ENCODE measurements around the gene RNF11.

RNF11 gene

GRCh38 chr1:51266181-51266580, 30.1 kb downstream of the RNF11 start:
- peaks cover 57% of the 10 kb centered on the region for H3K4me1 Mint-ChIP-seq (ENCODE audit: low read depth)
- H3K4me3 Mint-ChIP-seq = no peak overlapping the region

GRCh38 chr1:51266791-51267190, 30.7 kb downstream of the RNF11 start:
- peaks cover 7% of the 10 kb centered on the region for H3K36me3 Mint-ChIP-seq
- no peaks in the 10 kb centered on the region for H3K9me3 Mint-ChIP-seq (ENCODE audit: low read depth)
- no peak overlapping the region for H3K4me3 Mint-ChIP-seq
- peaks cover 52% of the 10 kb centered on the region for H3K4me1 Mint-ChIP-seq (ENCODE audit: low read depth)
- no peaks in the 10 kb centered on the region for H3K27me3 Mint-ChIP-seq
- H3K27ac Mint-ChIP-seq = no peak overlapping the region

More at GRCh38 chr1:51266181-51266580, 30.1 kb downstream of the RNF11 start:
- Mint-ChIP-seq H3K9me3 (ENCODE audit: low read depth) (no peaks in the 10 kb centered on the region), H3K27ac (peak overlapping the region; percentile 18), H3K36me3 (peaks cover 7% of the 10 kb centered on the region), H3K27me3 (no peaks in the 10 kb centered on the region)

GRCh38 chr1:51268634-51269033, 32.6 kb downstream of the RNF11 start:
- Mint-ChIP-seq H3K27me3 (no peaks in the 10 kb centered on the region), H3K27ac (peak overlapping the region; percentile 34), H3K4me3 (no peak overlapping the region), H3K36me3 (peaks cover 7% of the 10 kb centered on the region), H3K4me1 (ENCODE audit: low read depth) (peaks cover 40% of the 10 kb centered on the region), H3K9me3 (ENCODE audit: low read depth) (no peaks in the 10 kb centered on the region)

GRCh38 chr1:51270751-51271150, 34.7 kb downstream of the RNF11 start:
- no peak overlapping the region for H3K4me3 Mint-ChIP-seq
- H3K4me1 Mint-ChIP-seq (ENCODE audit: low read depth) = peaks cover 26% of the 10 kb centered on the region
- H3K9me3 Mint-ChIP-seq (ENCODE audit: low read depth) = no peaks in the 10 kb centered on the region
- peaks cover 7% of the 10 kb centered on the region for H3K36me3 Mint-ChIP-seq
- no peak overlapping the region for H3K27ac Mint-ChIP-seq
- no peaks in the 10 kb centered on the region for H3K27me3 Mint-ChIP-seq

GRCh38 chr1:51272916-51273315, 36.8 kb downstream of the RNF11 start:
- Mint-ChIP-seq H3K9me3 (ENCODE audit: low read depth) (no peaks in the 10 kb centered on the region), H3K27me3 (no peaks in the 10 kb centered on the region), H3K4me3 (no peak overlapping the region), H3K36me3 (peaks cover 7% of the 10 kb centered on the region), H3K4me1 (ENCODE audit: low read depth) (peaks cover 7% of the 10 kb centered on the region), H3K27ac (no peak overlapping the region)

GRCh38 chr1:51274676-51275075, 38.6 kb downstream of the RNF11 start:
- Mint-ChIP-seq H3K4me3 (no peak overlapping the region), H3K27ac (no peak overlapping the region), H3K9me3 (ENCODE audit: low read depth) (no peaks in the 10 kb centered on the region), H3K4me1 (ENCODE audit: low read depth) (no peaks in the 10 kb centered on the region), H3K27me3 (no peaks in the 10 kb centered on the region), H3K36me3 (peaks cover 2% of the 10 kb centered on the region)

- Mint-ChIP-seq H3K4me3 (no peak overlapping the region), H3K27ac (no peak overlapping the region), H3K27me3 (no peaks in the 10 kb centered on the region), H3K36me3 (no peaks in the 10 kb centered on the region), H3K9me3 (ENCODE audit: low read depth) (no peaks in the 10 kb centered on the region), H3K4me1 (ENCODE audit: low read depth) (no peaks in the 10 kb centered on the region)
Measured at GRCh38 chr1:51276286-51276685, 40.2 kb downstream of the RNF11 start.

- no peaks in the 10 kb centered on the region for H3K36me3 Mint-ChIP-seq
- H3K4me3 Mint-ChIP-seq = no peak overlapping the region
- H3K27me3 Mint-ChIP-seq = no peaks in the 10 kb centered on the region
- no peak overlapping the region for H3K27ac Mint-ChIP-seq
- no peaks in the 10 kb centered on the region for H3K9me3 Mint-ChIP-seq (ENCODE audit: low read depth)
- H3K4me1 Mint-ChIP-seq (ENCODE audit: low read depth) = no peaks in the 10 kb centered on the region
Measured at GRCh38 chr1:51280321-51280978, 44.4 kb downstream of the RNF11 start.

- Mint-ChIP-seq H3K9me3 (ENCODE audit: low read depth) (no peaks in the 10 kb centered on the region), H3K4me1 (ENCODE audit: low read depth) (no peaks in the 10 kb centered on the region), H3K27me3 (no peaks in the 10 kb centered on the region), H3K4me3 (no peak overlapping the region), H3K36me3 (no peaks in the 10 kb centered on the region), H3K27ac (no peak overlapping the region)
Measured at GRCh38 chr1:51281807-51282206, 45.7 kb downstream of the RNF11 start.

- Mint-ChIP-seq H3K4me3 (no peak overlapping the region), H3K4me1 (ENCODE audit: low read depth) (no peaks in the 10 kb centered on the region), H3K27me3 (no peaks in the 10 kb centered on the region), H3K27ac (no peak overlapping the region), H3K9me3 (ENCODE audit: low read depth) (no peaks in the 10 kb centered on the region), H3K36me3 (no peaks in the 10 kb centered on the region)
Measured at GRCh38 chr1:51282605-51283004, 46.5 kb downstream of the RNF11 start.

- Mint-ChIP-seq H3K27me3 (no peaks in the 10 kb centered on the region), H3K4me3 (no peak overlapping the region), H3K9me3 (ENCODE audit: low read depth) (no peaks in the 10 kb centered on the region), H3K4me1 (ENCODE audit: low read depth) (no peaks in the 10 kb centered on the region), H3K36me3 (no peaks in the 10 kb centered on the region), H3K27ac (no peak overlapping the region)
Measured at GRCh38 chr1:51283979-51284378, 47.9 kb downstream of the RNF11 start.

- Mint-ChIP-seq H3K27ac (no peak overlapping the region), H3K27me3 (no peaks in the 10 kb centered on the region)
Measured at GRCh38 chr1:51284487-51284954, 48.4 kb downstream of the RNF11 start.

GRCh38 chr1:51285055-51285454, 49.0 kb downstream of the RNF11 start:
- H3K4me1 Mint-ChIP-seq (ENCODE audit: low read depth) = no peaks in the 10 kb centered on the region
- H3K27ac Mint-ChIP-seq = no peak overlapping the region
- H3K4me3 Mint-ChIP-seq = no peak overlapping the region
- no peaks in the 10 kb centered on the region for H3K27me3 Mint-ChIP-seq
- no peaks in the 10 kb centered on the region for H3K36me3 Mint-ChIP-seq
- no peaks in the 10 kb centered on the region for H3K9me3 Mint-ChIP-seq (ENCODE audit: low read depth)

More at GRCh38 chr1:51284487-51284954, 48.4 kb downstream of the RNF11 start:
- H3K4me1 Mint-ChIP-seq (ENCODE audit: low read depth) = no peaks in the 10 kb centered on the region
- no peak overlapping the region for H3K4me3 Mint-ChIP-seq
- no peaks in the 10 kb centered on the region for H3K36me3 Mint-ChIP-seq
- H3K9me3 Mint-ChIP-seq (ENCODE audit: low read depth) = no peaks in the 10 kb centered on the region

GRCh38 chr1:51287966-51288365, 51.9 kb downstream of the RNF11 start:
- no peak overlapping the region for H3K4me3 Mint-ChIP-seq
- no peaks in the 10 kb centered on the region for H3K36me3 Mint-ChIP-seq
- no peaks in the 10 kb centered on the region for H3K27me3 Mint-ChIP-seq
- no peaks in the 10 kb centered on the region for H3K4me1 Mint-ChIP-seq (ENCODE audit: low read depth)
- no peak overlapping the region for H3K27ac Mint-ChIP-seq
- H3K9me3 Mint-ChIP-seq (ENCODE audit: low read depth) = no peaks in the 10 kb centered on the region

GRCh38 chr1:51288578-51288977, 52.5 kb downstream of the RNF11 start:
- Mint-ChIP-seq H3K4me1 (ENCODE audit: low read depth) (no peaks in the 10 kb centered on the region), H3K9me3 (ENCODE audit: low read depth) (no peaks in the 10 kb centered on the region), H3K27ac (no peak overlapping the region)

More at GRCh38 chr1:51288578-51288977, 52.5 kb downstream of the RNF11 start:
- Mint-ChIP-seq H3K36me3 (no peaks in the 10 kb centered on the region), H3K4me3 (no peak overlapping the region), H3K27me3 (no peaks in the 10 kb centered on the region)
